ENCODE data around the gene OR10P1.

DNA sequence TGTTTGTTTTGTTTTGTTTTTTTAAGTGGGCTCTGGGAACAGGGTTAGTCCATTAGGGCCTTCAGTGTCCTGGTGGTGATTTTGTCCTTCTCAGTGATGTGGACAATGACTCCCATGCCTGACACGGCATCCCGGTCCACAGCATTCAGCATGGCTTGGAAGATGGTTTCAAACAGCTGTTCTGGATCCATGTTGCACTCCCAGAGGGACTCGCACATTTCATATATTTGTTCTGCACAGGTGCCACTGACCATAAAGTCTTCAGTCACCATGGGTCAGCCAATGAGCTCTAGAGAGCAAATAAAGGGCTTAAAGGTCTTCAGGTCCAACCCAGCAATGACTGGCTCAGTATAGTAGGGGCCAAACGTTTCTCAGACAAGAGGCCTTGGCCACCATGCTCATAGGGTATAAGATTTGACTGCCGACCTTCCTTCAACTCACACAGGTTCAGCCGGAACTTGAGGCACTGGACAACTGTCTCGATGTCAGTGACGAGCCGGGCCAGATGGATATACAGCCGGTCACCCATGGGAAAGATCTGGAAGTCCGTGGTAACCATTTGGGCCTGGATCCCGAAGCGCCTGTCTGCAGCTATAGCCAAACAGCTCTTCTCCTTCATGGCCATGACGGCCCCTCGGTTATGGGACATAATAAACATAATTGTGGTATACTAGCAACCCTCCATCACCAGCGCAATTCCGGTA is 18.0 kb downstream of the OR10P1 start:
- TF ChIP-seq, protein P1, sequence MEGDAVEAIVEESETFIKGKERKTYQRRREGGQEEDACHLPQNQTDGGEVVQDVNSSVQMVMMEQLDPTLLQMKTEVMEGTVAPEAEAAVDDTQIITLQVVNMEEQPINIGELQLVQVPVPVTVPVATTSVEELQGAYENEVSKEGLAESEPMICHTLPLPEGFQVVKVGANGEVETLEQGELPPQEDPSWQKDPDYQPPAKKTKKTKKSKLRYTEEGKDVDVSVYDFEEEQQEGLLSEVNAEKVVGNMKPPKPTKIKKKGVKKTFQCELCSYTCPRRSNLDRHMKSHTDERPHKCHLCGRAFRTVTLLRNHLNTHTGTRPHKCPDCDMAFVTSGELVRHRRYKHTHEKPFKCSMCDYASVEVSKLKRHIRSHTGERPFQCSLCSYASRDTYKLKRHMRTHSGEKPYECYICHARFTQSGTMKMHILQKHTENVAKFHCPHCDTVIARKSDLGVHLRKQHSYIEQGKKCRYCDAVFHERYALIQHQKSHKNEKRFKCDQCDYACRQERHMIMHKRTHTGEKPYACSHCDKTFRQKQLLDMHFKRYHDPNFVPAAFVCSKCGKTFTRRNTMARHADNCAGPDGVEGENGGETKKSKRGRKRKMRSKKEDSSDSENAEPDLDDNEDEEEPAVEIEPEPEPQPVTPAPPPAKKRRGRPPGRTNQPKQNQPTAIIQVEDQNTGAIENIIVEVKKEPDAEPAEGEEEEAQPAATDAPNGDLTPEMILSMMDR (IDR thresholded peaks at IDR 0.05) = no peak
- TF ChIP-seq POLR2A (IDR thresholded peaks at IDR 0.05) = no peak
